WTC11 (cell line): Measurements from ENCODE around the gene AFP. TPM values are rescaled to one million over a fixed set of nuclear protein-coding genes. Genes with fewer than 3 reads are reported as not detected.
A peak's percentile ranks its signal among the peaks of the same experiment; 100 is the strongest.

ENCODE experiments used
- ATAC-seq: fragments of 200-7000 bp; cut with Tn5 transposase; 2 replicates; pipeline ENCODE4 v1.10.0; 2021; ENCODE audit warnings: mild to moderate bottlenecking, moderate library complexity
- CTCF ChIA-PET: fragments of 300-600 bp; sonication (Branson Sonifier 250); formaldehyde crosslinking; loops from one replicate; lab custom pipeline; 2021; ENCODE audit warnings: antibody characterized with exemption; lab: Charles Lee
- POLR2A ChIA-PET: fragments of 350-600 bp; sonication (Branson Sonifier 250); formaldehyde crosslinking; loops from one replicate; lab custom pipeline; 2021; ENCODE audit warnings: antibody characterized with exemption; lab: Charles Lee
- DNase-seq: peaks from one replicate; pipeline ENCODE4 v3.0.0; 2021; ENCODE audit warnings: low spot score
- H3K27ac Mint-ChIP-seq: 2 replicates; pipeline ENCODE4 v1.8.0; 2021; ENCODE audit warnings: mixed read lengths
- H3K27me3 Mint-ChIP-seq: 2 replicates; pipeline ENCODE4 v1.8.0; 2021; ENCODE audit warnings: low read depth, mild to moderate bottlenecking, moderate library complexity, mixed read lengths
- H3K36me3 Mint-ChIP-seq: 2 replicates; pipeline ENCODE4 v1.8.0; 2021; ENCODE audit warnings: mixed read lengths
- H3K4me1 Mint-ChIP-seq: 2 replicates; pipeline ENCODE4 v1.8.0; 2022; ENCODE audit warnings: mixed read lengths
- H3K4me3 Mint-ChIP-seq: 2 replicates; pipeline ENCODE4 v1.8.0; 2021; ENCODE audit warnings: mild to moderate bottlenecking, moderate library complexity, mixed read lengths
- H3K9me3 Mint-ChIP-seq: 2 replicates; pipeline ENCODE4 v1.8.0; 2021; ENCODE audit warnings: mixed read lengths
- ARID4B ChIP-seq: sonication (generic); formaldehyde crosslinking; IDR thresholded peaks from 2 replicates; pipeline ENCODE4 v1.8.0; 2023; ENCODE audit warnings: missing genetic modification reagents, mild to moderate bottlenecking, borderline replicate concordance
- ELF4 ChIP-seq: sonication (generic); formaldehyde crosslinking; IDR thresholded peaks from 2 replicates; pipeline ENCODE4 v1.8.1; 2022; ENCODE audit warnings: low read depth, mild to moderate bottlenecking, moderate library complexity, missing genetic modification reagents
- FOXP1 ChIP-seq: sonication (generic); formaldehyde crosslinking; IDR thresholded peaks from 2 replicates; pipeline ENCODE4 v1.8.0; 2022; ENCODE audit warnings: missing genetic modification reagents, mild to moderate bottlenecking, moderate library complexity, borderline replicate concordance
- NFATC4 ChIP-seq: fragments of 250-450 bp; sonication (Bioruptor Pico); IDR thresholded peaks from 2 replicates; pipeline ENCODE4 v1.9.0; 2021; ENCODE audit warnings: mild to moderate bottlenecking
- NR2C2 ChIP-seq: sonication (generic); formaldehyde crosslinking; IDR thresholded peaks from 2 replicates; pipeline ENCODE4 v1.8.0; 2022; ENCODE audit warnings: mild to moderate bottlenecking, missing genetic modification reagents
- RORB ChIP-seq: fragments of 250-450 bp; sonication (Bioruptor Pico); IDR thresholded peaks from 2 replicates; pipeline ENCODE4 v1.9.0; 2021; ENCODE audit warnings: mild to moderate bottlenecking
- TEAD1 ChIP-seq: sonication (generic); formaldehyde crosslinking; IDR thresholded peaks from 2 replicates; pipeline ENCODE4 v1.8.0; 2022; ENCODE audit warnings: mild to moderate bottlenecking, missing genetic modification reagents
- TEAD4 ChIP-seq: sonication (generic); formaldehyde crosslinking; IDR thresholded peaks from 2 replicates; pipeline ENCODE4 v1.8.0; 2022; ENCODE audit warnings: mild to moderate bottlenecking, missing genetic modification reagents
- total RNA-seq: library from RNA; stranded (reverse); gene quantifications from 3 replicates; pipeline ENCODE4 v1.2.3, GENCODE V29; 2021
- TF ChIP-seq, protein P1 (sequence below): fragments of 250-450 bp; sonication (Bioruptor Pico); IDR thresholded peaks from 2 replicates; pipeline ENCODE4 v1.8.0; 2021; ENCODE audit warnings: mild to moderate bottlenecking
- TF ChIP-seq, protein P2 (sequence below): fragments of 200-600 bp; IDR thresholded peaks from 2 replicates; pipeline ENCODE4 v1.8.0; 2022; ENCODE audit warnings: antibody characterized with exemption

Gene AFP
- total RNA-seq, 1 experiment from 2014 or later = 1.8 TPM

DNA sequence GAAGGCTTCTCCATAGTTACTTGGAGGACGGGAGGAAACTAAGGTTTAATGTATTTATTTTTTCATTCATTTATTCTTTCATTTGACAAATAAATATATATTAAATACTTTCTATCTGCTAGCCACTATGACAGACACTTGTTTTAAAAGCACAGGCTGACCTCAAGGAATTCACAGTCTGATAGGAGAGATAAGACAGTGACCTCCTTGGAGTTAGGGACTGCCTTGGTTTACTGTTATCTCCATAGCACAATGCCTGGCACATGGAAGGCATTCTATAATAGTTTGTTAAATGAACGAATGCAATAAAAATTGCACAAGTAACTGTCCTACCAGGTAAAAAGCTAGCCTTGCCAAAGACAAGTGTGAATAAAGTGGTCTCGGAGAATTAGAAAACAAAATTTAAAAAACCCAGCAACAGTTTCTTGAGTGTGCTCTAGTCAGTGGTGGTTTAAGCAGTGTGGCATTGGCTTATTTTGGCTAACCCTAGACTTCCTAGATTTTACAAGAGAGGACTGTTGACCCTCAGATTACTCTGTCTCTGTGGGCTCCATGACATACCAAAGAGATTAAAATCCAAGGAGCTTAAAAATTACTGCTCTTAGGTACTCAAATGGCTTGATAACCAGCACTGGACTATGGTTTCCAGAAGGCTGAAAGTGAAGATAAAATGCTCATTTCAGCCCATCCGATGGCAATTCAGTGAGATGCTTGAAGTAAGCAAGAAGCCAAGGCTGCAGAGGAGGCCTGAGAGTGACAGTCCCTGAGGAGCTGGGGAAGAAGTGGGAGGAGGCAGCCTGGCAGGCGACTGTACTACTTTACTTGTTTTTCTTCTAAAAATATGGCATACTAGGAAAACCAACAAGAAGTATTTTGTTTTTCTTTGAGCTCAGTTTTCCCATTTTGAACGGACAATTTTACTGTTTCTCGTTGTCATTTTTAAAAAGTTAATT is 9.6 kb downstream of the AFP start (continued):
- TF ChIP-seq NFATC4 (CRISPR knock-in tag) (no peak), ELF4 (no peak), NR2C2 (CRISPR knock-in tag) (no peak), FOXP1 (CRISPR knock-in tag) (no peak), TEAD4 (CRISPR knock-in tag) (no peak)

DNA sequence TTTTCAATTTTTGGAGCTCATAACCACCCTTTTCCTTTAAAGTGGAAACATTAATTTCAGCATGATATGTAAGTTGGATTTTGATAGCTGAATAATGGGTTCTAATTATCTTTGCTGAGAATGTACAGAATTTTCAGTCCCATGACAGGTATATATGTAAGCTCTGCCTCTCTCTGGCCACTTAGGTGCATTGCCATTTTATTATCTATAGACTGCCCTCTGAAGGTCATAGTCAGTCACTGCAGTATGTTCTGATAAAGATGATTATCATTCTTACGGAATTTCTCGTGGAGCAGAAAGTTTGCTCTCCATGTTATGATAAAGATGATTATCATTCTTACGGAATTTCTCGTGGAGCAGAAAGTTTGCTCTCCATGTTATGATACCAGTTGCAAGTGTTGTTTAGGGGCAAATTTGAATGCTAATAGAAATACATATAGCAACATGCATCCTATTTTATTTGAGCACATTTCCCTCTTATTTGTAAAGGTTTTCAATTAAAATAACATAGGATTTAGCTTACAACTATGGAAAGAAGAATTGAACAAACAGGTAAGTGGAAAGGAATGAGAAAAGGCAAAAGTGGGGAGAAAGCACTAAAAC is 10.4 kb downstream of the AFP start:
- CTCF ChIA-PET = interaction anchor here (0.6 to 5.3 kb wide), 27 partner anchors 9 to 755 kb away, joined by 3 to 77 read pairs (median 4); no protein-coding TSS in a partner anchor

More for the DNA sequence above, 10.4 kb downstream of the AFP start:
- peak; percentile 75 for ATAC-seq
- no peak for TF ChIP-seq RORB
- no peak for TF ChIP-seq TEAD1 (CRISPR knock-in tag)
- no peak for TF ChIP-seq ARID4B (CRISPR knock-in tag)
- TF ChIP-seq, protein P1, sequence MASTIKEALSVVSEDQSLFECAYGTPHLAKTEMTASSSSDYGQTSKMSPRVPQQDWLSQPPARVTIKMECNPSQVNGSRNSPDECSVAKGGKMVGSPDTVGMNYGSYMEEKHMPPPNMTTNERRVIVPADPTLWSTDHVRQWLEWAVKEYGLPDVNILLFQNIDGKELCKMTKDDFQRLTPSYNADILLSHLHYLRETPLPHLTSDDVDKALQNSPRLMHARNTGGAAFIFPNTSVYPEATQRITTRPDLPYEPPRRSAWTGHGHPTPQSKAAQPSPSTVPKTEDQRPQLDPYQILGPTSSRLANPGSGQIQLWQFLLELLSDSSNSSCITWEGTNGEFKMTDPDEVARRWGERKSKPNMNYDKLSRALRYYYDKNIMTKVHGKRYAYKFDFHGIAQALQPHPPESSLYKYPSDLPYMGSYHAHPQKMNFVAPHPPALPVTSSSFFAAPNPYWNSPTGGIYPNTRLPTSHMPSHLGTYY (CRISPR knock-in tag) = no peak
- TF ChIP-seq, protein P2, sequence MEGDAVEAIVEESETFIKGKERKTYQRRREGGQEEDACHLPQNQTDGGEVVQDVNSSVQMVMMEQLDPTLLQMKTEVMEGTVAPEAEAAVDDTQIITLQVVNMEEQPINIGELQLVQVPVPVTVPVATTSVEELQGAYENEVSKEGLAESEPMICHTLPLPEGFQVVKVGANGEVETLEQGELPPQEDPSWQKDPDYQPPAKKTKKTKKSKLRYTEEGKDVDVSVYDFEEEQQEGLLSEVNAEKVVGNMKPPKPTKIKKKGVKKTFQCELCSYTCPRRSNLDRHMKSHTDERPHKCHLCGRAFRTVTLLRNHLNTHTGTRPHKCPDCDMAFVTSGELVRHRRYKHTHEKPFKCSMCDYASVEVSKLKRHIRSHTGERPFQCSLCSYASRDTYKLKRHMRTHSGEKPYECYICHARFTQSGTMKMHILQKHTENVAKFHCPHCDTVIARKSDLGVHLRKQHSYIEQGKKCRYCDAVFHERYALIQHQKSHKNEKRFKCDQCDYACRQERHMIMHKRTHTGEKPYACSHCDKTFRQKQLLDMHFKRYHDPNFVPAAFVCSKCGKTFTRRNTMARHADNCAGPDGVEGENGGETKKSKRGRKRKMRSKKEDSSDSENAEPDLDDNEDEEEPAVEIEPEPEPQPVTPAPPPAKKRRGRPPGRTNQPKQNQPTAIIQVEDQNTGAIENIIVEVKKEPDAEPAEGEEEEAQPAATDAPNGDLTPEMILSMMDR = peak; percentile 55
- Mint-ChIP-seq H3K4me1 (peaks cover 28% of the 10 kb centered on the region), H3K4me3 (no peak overlapping the region), H3K27ac (no peak overlapping the region), H3K9me3 (no peaks in the 10 kb centered on the region), H3K36me3 (no peaks in the 10 kb centered on the region), H3K27me3 (peaks cover 39% of the 10 kb centered on the region)
- no peak for DNase-seq
- POLR2A ChIA-PET = interaction anchor here (1.1 kb wide), 1 partner anchor 18 kb away, joined by 5 read pairs; no protein-coding TSS in a partner anchor
